Measurements from ENCODE around the gene CDH13. TPM values are rescaled to one million over a fixed set of nuclear protein-coding genes. Genes with fewer than 3 reads are reported as not detected.

CDH13 gene
- polyA plus RNA-seq, 2 of the 4 experiments (the other 2 are of a cell fraction): not detected

DNA sequence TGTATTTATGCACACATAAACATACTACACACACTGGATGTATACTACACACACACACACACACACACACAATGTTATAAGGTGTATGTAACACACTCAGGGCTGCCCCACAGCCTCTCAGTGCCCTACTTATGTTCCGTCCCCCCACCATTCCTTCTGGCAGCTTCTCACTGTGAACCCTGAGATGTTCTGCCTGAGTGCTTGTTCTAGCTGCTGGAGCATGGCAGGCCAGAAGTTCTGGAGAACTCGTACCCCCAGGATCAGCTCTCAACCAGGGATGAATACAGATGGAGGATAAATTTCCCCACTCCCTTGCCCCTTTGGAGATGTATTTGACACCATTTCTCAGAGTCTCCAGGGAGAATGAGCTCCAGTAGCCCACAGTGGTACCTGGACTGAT lies 76.4 kb downstream of the CDH13 start:
- POLR2A ChIA-PET: no interaction called here
- CTCF ChIA-PET: interaction anchor here (1.0 kb wide), 1 partner anchor 10 kb away, joined by 3 read pairs; no protein-coding TSS in a partner anchor

DNA sequence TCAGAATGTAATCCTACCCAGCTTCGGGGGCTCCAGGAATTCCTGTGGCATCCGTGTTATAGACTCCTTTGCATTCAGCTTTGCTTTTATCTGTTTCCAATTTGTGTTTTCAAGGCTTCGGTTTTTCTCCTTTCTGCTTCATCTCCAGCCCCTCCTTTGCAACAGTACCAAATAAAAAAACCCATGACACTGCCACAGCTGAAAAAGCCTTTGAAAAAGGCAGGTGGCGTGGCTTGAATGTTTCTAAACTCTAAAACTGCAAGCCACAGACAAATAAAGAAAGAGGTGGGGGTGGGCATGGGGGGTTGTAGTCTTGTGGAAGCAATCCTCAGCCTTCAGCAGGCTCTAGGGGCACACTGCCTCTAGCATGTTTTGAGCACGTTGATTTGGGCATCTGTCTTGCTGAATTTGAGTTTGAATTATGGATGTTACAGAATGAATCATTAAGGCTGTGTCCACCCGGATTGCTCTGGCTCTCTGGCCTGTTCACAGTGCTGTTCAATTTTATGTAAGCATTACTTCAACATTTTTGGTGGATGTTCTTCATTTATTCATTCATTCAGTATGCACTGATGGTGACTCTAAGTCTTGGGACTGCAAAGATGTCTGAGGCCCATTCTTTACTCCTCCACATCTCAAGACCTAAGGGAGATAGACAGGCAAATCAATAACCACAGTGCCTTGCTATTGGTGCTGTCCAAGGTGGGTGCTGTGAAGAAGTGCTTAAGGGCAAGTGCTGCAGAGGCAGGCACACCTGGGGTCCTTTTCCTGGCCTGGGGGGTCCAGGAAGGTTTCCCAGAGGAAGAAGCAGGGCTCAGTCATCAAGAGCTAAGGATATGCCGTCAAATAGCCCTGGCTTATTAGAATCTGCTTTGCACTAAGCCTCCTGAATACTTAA lies 77.4 kb downstream of the CDH13 start:
- DNase-seq (ENCODE audit: low read depth in 1 of 2, low spot score in 1 of 2) (no peak), FAIRE-seq (no peak), ATAC-seq (no peak)
- no peaks in the 10 kb centered on the region for H3K9me3 ChIP-seq
- no peaks in the 10 kb centered on the region for H3K4me1 ChIP-seq
- ChIA-PET POLR2A (interaction anchor here (0.6 kb wide), 1 partner anchor 73 kb away, joined by 9 read pairs; no protein-coding TSS in a partner anchor), CTCF (interaction anchor here (0.7 to 1.0 kb wide), 2 partner anchors 11 to 318 kb away, joined by 3 read pairs; no protein-coding TSS in a partner anchor)
- H3K4me3 ChIP-seq: no peak overlapping the region
- no peak overlapping the region for H3K4me2 ChIP-seq
- H3K27ac ChIP-seq: no peak overlapping the region
- WGBS (ENCODE audit: missing lambda C conversion rate): 2% methylated on average over 7 of the region's 7 CpGs
- TF ChIP-seq, protein P1, sequence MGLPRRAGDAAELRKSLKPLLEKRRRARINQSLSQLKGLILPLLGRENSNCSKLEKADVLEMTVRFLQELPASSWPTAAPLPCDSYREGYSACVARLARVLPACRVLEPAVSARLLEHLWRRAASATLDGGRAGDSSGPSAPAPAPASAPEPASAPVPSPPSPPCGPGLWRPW (IDR thresholded peaks at IDR 0.05): no peak
- TF ChIP-seq, protein P2, sequence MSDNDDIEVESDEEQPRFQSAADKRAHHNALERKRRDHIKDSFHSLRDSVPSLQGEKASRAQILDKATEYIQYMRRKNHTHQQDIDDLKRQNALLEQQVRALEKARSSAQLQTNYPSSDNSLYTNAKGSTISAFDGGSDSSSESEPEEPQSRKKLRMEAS (IDR thresholded peaks at IDR 0.05): no peak
- no peak for TF ChIP-seq RARB (CRISPR knock-in tag; IDR thresholded peaks at IDR 0.05)
- no peak for TF ChIP-seq CHD2 (IDR thresholded peaks at IDR 0.05; ENCODE audit: low read length, partially characterized antibody)

More for the DNA sequence above, 76.4 kb downstream of the CDH13 start:
- no peak for ATAC-seq
- Histone ChIP-seq H3K4me3 (no peak overlapping the region), H3K27ac (no peak overlapping the region), H3K4me2 (no peak overlapping the region), H3K9me3 (no peaks in the 10 kb centered on the region), H3K4me1 (no peaks in the 10 kb centered on the region)
- TF ChIP-seq EP300 (IDR thresholded peaks at IDR 0.05) (no peak), FOXS1 (CRISPR knock-in tag; IDR thresholded peaks at IDR 0.05) (no peak), TP53 (CRISPR knock-in tag; IDR thresholded peaks at IDR 0.05) (no peak), RFX5 (IDR thresholded peaks at IDR 0.05) (no peak)
- DNase-seq (ENCODE audit: low read depth in 1 of 2, low spot score in 1 of 2): no peak
- no peak for FAIRE-seq
- 15% methylated on average over 2 of the region's 2 CpGs for WGBS (ENCODE audit: missing lambda C conversion rate)

DNA sequence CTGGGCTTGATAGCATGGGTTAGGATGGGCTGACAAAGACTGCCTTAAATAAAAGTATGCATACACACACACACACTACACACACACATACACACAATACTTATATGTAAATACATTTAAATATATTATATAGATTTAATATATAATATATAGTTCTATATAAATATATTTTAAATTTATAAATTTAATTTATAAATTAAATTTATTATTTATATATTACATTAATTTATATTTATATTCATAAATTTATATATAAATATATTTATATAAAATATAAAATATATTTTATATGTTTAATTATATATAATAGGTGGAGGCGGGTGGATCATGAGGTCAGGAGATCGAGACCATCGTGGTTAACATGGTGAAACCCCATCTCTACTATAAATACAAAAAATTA lies 83.2 kb downstream of the CDH13 start:
- TF ChIP-seq HOXB13 (CRISPR knock-in tag; IDR thresholded peaks at IDR 0.05; ENCODE audit: low read depth): no peak
- no peak for TF ChIP-seq NPAS2 (CRISPR knock-in tag; IDR thresholded peaks at IDR 0.05; ENCODE audit: borderline replicate concordance)
- TF ChIP-seq SMC3 (IDR thresholded peaks at IDR 0.05): no peak
- TF ChIP-seq HEYL (CRISPR knock-in tag; IDR thresholded peaks at IDR 0.05): no peak
- no peak for TF ChIP-seq POLR2A (IDR thresholded peaks at IDR 0.05; ENCODE audit: low read length)
- TF ChIP-seq, protein P3, sequence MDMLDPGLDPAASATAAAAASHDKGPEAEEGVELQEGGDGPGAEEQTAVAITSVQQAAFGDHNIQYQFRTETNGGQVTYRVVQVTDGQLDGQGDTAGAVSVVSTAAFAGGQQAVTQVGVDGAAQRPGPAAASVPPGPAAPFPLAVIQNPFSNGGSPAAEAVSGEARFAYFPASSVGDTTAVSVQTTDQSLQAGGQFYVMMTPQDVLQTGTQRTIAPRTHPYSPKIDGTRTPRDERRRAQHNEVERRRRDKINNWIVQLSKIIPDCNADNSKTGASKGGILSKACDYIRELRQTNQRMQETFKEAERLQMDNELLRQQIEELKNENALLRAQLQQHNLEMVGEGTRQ (IDR thresholded peaks at IDR 0.05): no peak
- TF ChIP-seq FOXS1 (CRISPR knock-in tag; IDR thresholded peaks at IDR 0.05): no peak
- no peak for TF ChIP-seq MYC (IDR thresholded peaks at IDR 0.05; ENCODE audit: borderline replicate concordance, low read length)
- TF ChIP-seq TP53 (CRISPR knock-in tag; IDR thresholded peaks at IDR 0.05): no peak
- no peak for TF ChIP-seq FOSB (CRISPR knock-in tag; IDR thresholded peaks at IDR 0.05)
- TF ChIP-seq CBX2 (IDR thresholded peaks at IDR 0.05; ENCODE audit: borderline replicate concordance, low read depth): no peak
- H3K4me2 ChIP-seq: no peak overlapping the region
- no peaks in the 10 kb centered on the region for H3K9me3 ChIP-seq
- no peak for FAIRE-seq
- no peak for ATAC-seq
- H3K4me3 ChIP-seq: no peak overlapping the region
- no peak for DNase-seq (ENCODE audit: low read depth in 1 of 2, low spot score in 1 of 2)
- no peaks in the 10 kb centered on the region for H3K4me1 ChIP-seq
- WGBS (ENCODE audit: missing lambda C conversion rate): 10% methylated on average over 3 of the region's 3 CpGs
- CTCF ChIA-PET: no interaction called here
- no peak overlapping the region for H3K27ac ChIP-seq
- POLR2A ChIA-PET: no interaction called here

DNA sequence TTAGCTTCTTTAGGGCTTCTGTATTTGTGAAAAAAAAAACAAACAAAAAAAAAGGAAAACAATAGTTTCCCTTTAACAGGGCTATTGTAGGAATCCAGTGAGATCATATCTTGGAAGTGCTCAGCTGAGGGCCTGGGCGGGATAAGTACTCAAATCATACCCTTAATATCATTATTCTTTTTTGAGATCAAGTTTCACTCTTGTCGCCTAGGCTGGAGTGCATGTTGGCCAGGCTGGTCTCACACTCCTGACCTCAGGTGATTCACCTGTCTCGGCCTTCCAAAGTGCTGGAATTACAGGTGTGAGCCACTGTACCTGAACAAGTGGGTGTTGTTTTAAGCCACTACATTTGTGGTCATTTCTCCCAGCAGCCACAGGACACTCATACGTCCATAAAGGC lies 87.0 kb downstream of the CDH13 start:
- no peaks in the 10 kb centered on the region for H3K4me1 ChIP-seq
- FAIRE-seq (no peak), ATAC-seq (no peak), DNase-seq (ENCODE audit: low read depth in 1 of 2, low spot score in 1 of 2) (no peak)
- no peak overlapping the region for H3K4me2 ChIP-seq
- TF ChIP-seq POLR2A (IDR thresholded peaks at IDR 0.05; ENCODE audit: low read length) (no peak), FOSB (CRISPR knock-in tag; IDR thresholded peaks at IDR 0.05) (no peak), SMC3 (IDR thresholded peaks at IDR 0.05) (no peak), HDAC2 (IDR thresholded peaks at IDR 0.05) (no peak), KDM5A (IDR thresholded peaks at IDR 0.05) (no peak), ESRRA (IDR thresholded peaks at IDR 0.05; ENCODE audit: borderline replicate concordance, low read length) (no peak), HOXA7 (CRISPR knock-in tag; IDR thresholded peaks at IDR 0.05) (no peak), RCOR1 (IDR thresholded peaks at IDR 0.05; ENCODE audit: low read depth, low read length) (no peak), ZC3H11A (IDR thresholded peaks at IDR 0.05) (no peak), RFX5 (IDR thresholded peaks at IDR 0.05) (no peak), NPAS2 (CRISPR knock-in tag; IDR thresholded peaks at IDR 0.05; ENCODE audit: borderline replicate concordance) (no peak), EHMT2 (IDR thresholded peaks at IDR 0.05; ENCODE audit: low read depth) (no peak)
- TF ChIP-seq, protein P3 (IDR thresholded peaks at IDR 0.05): no peak
- H3K4me3 ChIP-seq: no peak overlapping the region
- no peaks in the 10 kb centered on the region for H3K9me3 ChIP-seq
- no peak overlapping the region for H3K27ac ChIP-seq
- ChIA-PET POLR2A (interaction anchor here (0.7 kb wide), 1 partner anchor 14 kb away, joined by 3 read pairs; no protein-coding TSS in a partner anchor), CTCF (interaction anchor here (0.6 to 1.1 kb wide), 2 partner anchors 14 to 15 kb away, joined by 3 read pairs; no protein-coding TSS in a partner anchor)
- 7% methylated on average over 4 of the region's 4 CpGs for WGBS (ENCODE audit: missing lambda C conversion rate)
